Renal cortical epithelial cell (primary cell): ENCODE measurements around the gene ZCCHC8. TPM values are rescaled to one million over a fixed set of nuclear protein-coding genes. Genes with fewer than 3 reads are reported as not detected.
"Not testable (repeated sequence)": the region's sequence is repeated elsewhere in the genome, so short reads cannot be mapped to it uniquely, and the experiment has no call there.

Source experiments
- DNase-seq: peaks from one replicate; pipeline ENCODE4 v3.0.0-alpha.2; 2011; ENCODE audit warnings: low read depth
- total RNA-seq: library from RNA; depleted of rRNA; stranded (reverse); fragments of >200 nt; gene quantifications from 2 replicates; pipeline ENCODE4 v1.2.3, GENCODE V29; 2014

Gene ZCCHC8
- total RNA-seq: 16.5 and 27.2 TPM in 2 replicates

GRCh38 chr12:122500685-122501488 is at the start of gene ZCCHC8:
Gene ZCCHC8, minus strand, starts transcription at chr12:122500932. Its CDS starts 92 bp downstream, at chr12:122500840.
- peak; percentile 98 for DNase-seq

- DNase-seq: no peak
Measured at GRCh38 chr12:122547330-122547729, 46.6 kb upstream of the ZCCHC8 start.

GRCh38 chr12:122545855-122546254 is 45.1 kb upstream of the ZCCHC8 start:
- no peak for DNase-seq

- no peak for DNase-seq
Measured at GRCh38 chr12:122544537-122544936, 43.8 kb upstream of the ZCCHC8 start.

GRCh38 chr12:122538496-122538895 is 37.8 kb upstream of the ZCCHC8 start:
- DNase-seq: no peak

GRCh38 chr12:122537021-122537420 is 36.3 kb upstream of the ZCCHC8 start:
- DNase-seq: no peak

- DNase-seq: no peak
Measured at GRCh38 chr12:122533856-122534255, 33.1 kb upstream of the ZCCHC8 start.

- DNase-seq: no peak
Measured at GRCh38 chr12:122528992-122529391, 28.3 kb upstream of the ZCCHC8 start.

- DNase-seq: no peak
Measured at GRCh38 chr12:122528582-122528981, 27.9 kb upstream of the ZCCHC8 start.

GRCh38 chr12:122527478-122527944 is 26.8 kb upstream of the ZCCHC8 start:
- peak; percentile 16 for DNase-seq

- peak; percentile 99 for DNase-seq
Measured at GRCh38 chr12:122526683-122527477, 26.1 kb upstream of the ZCCHC8 start, which contains the start of the genes KNTC1 and RSRC2. Gene KNTC1, plus strand, starts transcription at chr12:122527249. Its CDS starts 2,815 bp downstream, at chr12:122530064. Gene RSRC2, minus strand, starts transcription at chr12:122526936. Its CDS starts 83 bp downstream, at chr12:122526853.

GRCh38 chr12:122523846-122524718 is 23.4 kb upstream of the ZCCHC8 start:
- DNase-seq: no peak

GRCh38 chr12:122523280-122523679 is 22.5 kb upstream of the ZCCHC8 start:
- DNase-seq: peak; percentile 38

GRCh38 chr12:122520676-122521075 is 19.9 kb upstream of the ZCCHC8 start:
- DNase-seq: no peak

- DNase-seq: no peak
Measured at GRCh38 chr12:122519418-122519817, 18.7 kb upstream of the ZCCHC8 start.

- DNase-seq: no peak
Measured at GRCh38 chr12:122518908-122519307, 18.2 kb upstream of the ZCCHC8 start.

- DNase-seq: peak; percentile 84
Measured at GRCh38 chr12:122517877-122518276, 17.1 kb upstream of the ZCCHC8 start.

- DNase-seq: no peak
Measured at GRCh38 chr12:122516544-122517361, 16.0 kb upstream of the ZCCHC8 start.

- DNase-seq: no peak
Measured at GRCh38 chr12:122515275-122515674, 14.5 kb upstream of the ZCCHC8 start.

GRCh38 chr12:122513660-122514059 is 12.9 kb upstream of the ZCCHC8 start:
- DNase-seq: no peak

- DNase-seq: not testable (repeated sequence)
Measured at GRCh38 chr12:122513028-122513427, 12.3 kb upstream of the ZCCHC8 start.
